ENCODE measurements around the gene JAG1. TPM values are rescaled to one million over a fixed set of nuclear protein-coding genes. Genes with fewer than 3 reads are reported as not detected.

The JAG1 gene
- polyA plus RNA-seq, 1 donor from 2014 or later: 9.0 TPM

GRCh38 chr20:10668677-10669368 is 5.0 kb downstream of the JAG1 start:
- Histone ChIP-seq H3K4me2 (ENCODE audit: low read length) (no peak overlapping the region), H3K36me3 (ENCODE audit: insufficient read depth, low read length) (no peaks in the 10 kb centered on the region), H2AFZ (ENCODE audit: low read depth, low read length) (no peak overlapping the region), H3K79me2 (replicated peaks; ENCODE audit: insufficient read depth, low read length) (peaks cover 23% of the 10 kb centered on the region), H3K9ac (ENCODE audit: low read length) (no peak overlapping the region), H3K27me3 (ENCODE audit: insufficient read depth, low read depth, low read length) (peaks cover 23% of the 10 kb centered on the region), H4K20me1 (ENCODE audit: insufficient read depth) (no peaks in the 10 kb centered on the region), H3K27ac (ENCODE audit: low read length) (no peak overlapping the region), H3K9me3 (ENCODE audit: low read length) (no peaks in the 10 kb centered on the region), H3K9me2 (ENCODE audit: insufficient read depth, low read length) (no peaks in the 10 kb centered on the region), H3K4me3 (ENCODE audit: low read length) (no peak overlapping the region), H3F3A (ENCODE audit: insufficient read depth, low read length, poor library complexity, severe bottlenecking) (no peaks in the 10 kb centered on the region)
- TF ChIP-seq RAD21 (conservative IDR thresholded peaks at IDR 0.05) (no peak), POLR2AphosphoS5 (IDR thresholded peaks at IDR 0.05) (no peak), TAF1 (IDR thresholded peaks at IDR 0.05; ENCODE audit: low read depth) (no peak), REST (IDR thresholded peaks at IDR 0.05; ENCODE audit: borderline replicate concordance) (no peak), EZH2 (IDR thresholded peaks at IDR 0.05; ENCODE audit: borderline replicate concordance, insufficient read depth, low read length, poor library complexity, severe bottlenecking) (no peak), MXI1 (conservative IDR thresholded peaks at IDR 0.05; ENCODE audit: poor library complexity, severe bottlenecking) (no peak), CTCF (IDR thresholded peaks at IDR 0.05; ENCODE audit: poor library complexity, severe bottlenecking) (no peak), EP300 (conservative IDR thresholded peaks at IDR 0.05; ENCODE audit: poor library complexity, severe bottlenecking) (no peak)

- Histone ChIP-seq H3K9me2 (ENCODE audit: insufficient read depth, low read length) (no peaks in the 10 kb centered on the region), H3K9ac (ENCODE audit: low read length) (no peak overlapping the region), H3K79me2 (replicated peaks; ENCODE audit: insufficient read depth, low read length) (peaks cover 23% of the 10 kb centered on the region), H3K9me3 (ENCODE audit: low read length) (no peaks in the 10 kb centered on the region), H3K27ac (ENCODE audit: low read length) (no peak overlapping the region), H3F3A (ENCODE audit: insufficient read depth, low read length, poor library complexity, severe bottlenecking) (no peaks in the 10 kb centered on the region), H4K20me1 (ENCODE audit: insufficient read depth) (no peaks in the 10 kb centered on the region), H2AFZ (ENCODE audit: low read depth, low read length) (no peak overlapping the region), H3K27me3 (ENCODE audit: insufficient read depth, low read depth, low read length) (peaks cover 15% of the 10 kb centered on the region), H3K36me3 (ENCODE audit: insufficient read depth, low read length) (no peaks in the 10 kb centered on the region), H3K4me2 (ENCODE audit: low read length) (no peak overlapping the region), H3K4me3 (ENCODE audit: low read length) (no peak overlapping the region)
- TF ChIP-seq MXI1 (conservative IDR thresholded peaks at IDR 0.05; ENCODE audit: poor library complexity, severe bottlenecking) (no peak), CTCF (IDR thresholded peaks at IDR 0.05; ENCODE audit: poor library complexity, severe bottlenecking) (no peak), EZH2 (IDR thresholded peaks at IDR 0.05; ENCODE audit: borderline replicate concordance, insufficient read depth, low read length, poor library complexity, severe bottlenecking) (no peak), REST (IDR thresholded peaks at IDR 0.05; ENCODE audit: borderline replicate concordance) (no peak), RAD21 (conservative IDR thresholded peaks at IDR 0.05) (no peak), TAF1 (IDR thresholded peaks at IDR 0.05; ENCODE audit: low read depth) (no peak), POLR2AphosphoS5 (IDR thresholded peaks at IDR 0.05) (no peak), EP300 (conservative IDR thresholded peaks at IDR 0.05; ENCODE audit: poor library complexity, severe bottlenecking) (no peak), SMC3 (conservative IDR thresholded peaks at IDR 0.05; ENCODE audit: poor library complexity) (no peak)
Measured at GRCh38 chr20:10667560-10668167, 6.1 kb downstream of the JAG1 start.

Data from neural cell (in vitro differentiated cells).